ENCODE measurements around the gene GDPD2.

GDPD2 gene

GRCh38 chrX:70481471-70482270 is 58.6 kb downstream of the GDPD2 start:
- TF ChIP-seq EZH2phosphoT487 (IDR thresholded peaks at IDR 0.05; ENCODE audit: low read length) (no peak), EZH2 (optimal IDR thresholded peaks at IDR 0.05; ENCODE audit: low read depth, low read length) (no peak), CTCF (IDR thresholded peaks at IDR 0.05; ENCODE audit: low read length) (no peak)
- no peak for DNase-seq
- Histone ChIP-seq H3F3A (ENCODE audit: insufficient read depth, low read length) (no peaks in the 10 kb centered on the region), H3K79me2 (ENCODE audit: low read length) (no peaks in the 10 kb centered on the region), H3K36me3 (replicated peaks; ENCODE audit: insufficient read depth, low read length) (no peaks in the 10 kb centered on the region), H3K4me1 (ENCODE audit: low read length) (no peaks in the 10 kb centered on the region), H2AFZ (ENCODE audit: low read length) (no peak overlapping the region), H3K9me3 (replicated peaks; ENCODE audit: insufficient read depth, low read length) (no peaks in the 10 kb centered on the region), H3K27me3 (replicated peaks; ENCODE audit: insufficient read depth, low read length) (no peaks in the 10 kb centered on the region), H3K9me2 (replicated peaks; ENCODE audit: insufficient read depth, low read length) (no peaks in the 10 kb centered on the region), H3K9ac (ENCODE audit: low read length) (no peak overlapping the region), H4K20me1 (ENCODE audit: insufficient read depth, low read length) (no peaks in the 10 kb centered on the region), H3K27ac (ENCODE audit: low read length) (no peak overlapping the region), H3K4me2 (ENCODE audit: low read depth, low read length) (no peak overlapping the region), H3K4me3 (ENCODE audit: low read length) (no peak overlapping the region)

- Histone ChIP-seq H3K27me3 (replicated peaks; ENCODE audit: insufficient read depth, low read length) (no peaks in the 10 kb centered on the region), H3K36me3 (replicated peaks; ENCODE audit: insufficient read depth, low read length) (no peaks in the 10 kb centered on the region), H2AFZ (ENCODE audit: low read length) (no peak overlapping the region), H3K9me2 (replicated peaks; ENCODE audit: insufficient read depth, low read length) (no peaks in the 10 kb centered on the region), H3K27ac (ENCODE audit: low read length) (no peak overlapping the region), H3K4me1 (ENCODE audit: low read length) (no peaks in the 10 kb centered on the region), H3K79me2 (ENCODE audit: low read length) (no peaks in the 10 kb centered on the region), H4K20me1 (ENCODE audit: insufficient read depth, low read length) (no peaks in the 10 kb centered on the region), H3K9me3 (replicated peaks; ENCODE audit: insufficient read depth, low read length) (no peaks in the 10 kb centered on the region), H3F3A (ENCODE audit: insufficient read depth, low read length) (no peaks in the 10 kb centered on the region), H3K9ac (ENCODE audit: low read length) (no peak overlapping the region), H3K4me2 (ENCODE audit: low read depth, low read length) (no peak overlapping the region), H3K4me3 (ENCODE audit: low read length) (no peak overlapping the region)
- DNase-seq: no peak
- TF ChIP-seq CTCF (IDR thresholded peaks at IDR 0.05; ENCODE audit: low read length) (no peak), EZH2phosphoT487 (IDR thresholded peaks at IDR 0.05; ENCODE audit: low read length) (no peak), EZH2 (optimal IDR thresholded peaks at IDR 0.05; ENCODE audit: low read depth, low read length) (no peak)
Measured at GRCh38 chrX:70482300-70482699, 59.2 kb downstream of the GDPD2 start.

All from MM.1S (cell line).